NCI-H510A treated with DMSO at 0.1 percent for 48 hours (cell line): Measurements from ENCODE around the gene MUC5AC.

Experiments
- DNase-seq: peaks from one replicate; lab custom pipeline; 2025; lab: John Stamatoyannopoulos, UW

The MUC5AC gene

DNA sequence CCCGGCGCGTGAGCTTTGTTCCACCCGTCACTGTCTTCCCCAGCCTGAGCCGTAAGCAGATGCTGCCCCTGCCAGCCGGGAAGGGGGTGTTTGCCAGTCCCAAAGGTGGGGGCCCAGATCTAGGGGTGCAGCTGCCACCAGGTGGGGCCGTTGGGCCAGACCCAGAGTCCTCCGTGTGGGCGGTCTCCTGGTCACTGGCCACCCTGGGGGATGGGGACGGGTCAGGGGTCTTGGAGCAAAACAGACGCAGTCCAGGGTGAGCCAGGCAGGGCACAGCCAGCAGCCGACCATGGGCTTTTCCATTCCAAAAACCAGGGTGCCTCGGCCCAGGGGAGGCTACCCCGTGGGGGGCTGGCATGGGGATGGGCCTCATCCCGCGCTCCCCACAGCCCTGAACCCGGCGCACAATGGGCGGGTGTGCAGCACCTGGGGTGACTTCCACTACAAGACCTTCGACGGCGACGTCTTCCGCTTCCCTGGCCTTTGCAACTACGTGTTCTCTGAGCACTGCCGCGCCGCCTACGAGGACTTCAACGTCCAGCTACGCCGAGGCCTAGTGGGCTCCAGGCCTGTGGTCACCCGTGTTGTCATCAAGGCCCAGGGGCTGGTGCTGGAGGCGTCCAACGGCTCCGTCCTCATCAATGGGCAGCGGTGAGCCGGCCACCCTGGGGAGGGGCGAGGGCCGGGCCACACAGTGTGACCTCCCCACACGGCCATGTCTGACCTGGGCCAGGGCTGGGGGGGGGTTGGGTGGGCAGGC is 68.7 kb downstream of the MUC5AC start:
- DNase-seq, result no peak

- no peak for DNase-seq
Observed at GRCh38 chr11:1226986-1227550, 69.3 kb downstream of the MUC5AC start.

- DNase-seq, result no peak
Observed at GRCh38 chr11:1227551-1228100, 69.9 kb downstream of the MUC5AC start.

GRCh38 chr11:1228101-1228821 is 70.5 kb downstream of the MUC5AC start:
- DNase-seq, result no peak

DNA sequence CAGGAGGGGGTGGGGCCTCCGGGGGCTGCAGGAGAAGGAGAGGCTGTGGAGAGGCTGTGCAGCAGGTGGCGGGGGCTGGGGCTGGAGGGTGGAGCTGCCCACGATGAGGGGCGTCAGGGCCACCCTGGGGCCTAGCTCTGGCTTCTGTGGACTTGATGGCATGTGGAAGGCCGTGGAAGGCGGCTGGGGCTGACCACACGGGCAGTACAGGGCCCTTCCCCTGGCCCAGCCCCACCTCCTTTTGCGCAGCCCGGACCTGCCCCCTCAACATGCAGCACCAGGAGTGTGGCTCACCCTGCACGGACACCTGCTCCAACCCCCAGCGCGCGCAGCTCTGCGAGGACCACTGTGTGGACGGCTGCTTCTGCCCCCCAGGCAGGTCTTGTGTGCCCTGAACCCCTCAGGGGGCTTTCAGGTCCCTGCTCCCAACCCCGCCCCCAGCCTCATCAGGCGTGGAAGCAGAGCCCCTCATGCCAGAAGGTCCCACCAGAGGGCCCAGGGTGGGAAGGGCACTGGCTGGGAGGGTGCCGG is 71.2 kb downstream of the MUC5AC start:
- DNase-seq, result no peak

DNA sequence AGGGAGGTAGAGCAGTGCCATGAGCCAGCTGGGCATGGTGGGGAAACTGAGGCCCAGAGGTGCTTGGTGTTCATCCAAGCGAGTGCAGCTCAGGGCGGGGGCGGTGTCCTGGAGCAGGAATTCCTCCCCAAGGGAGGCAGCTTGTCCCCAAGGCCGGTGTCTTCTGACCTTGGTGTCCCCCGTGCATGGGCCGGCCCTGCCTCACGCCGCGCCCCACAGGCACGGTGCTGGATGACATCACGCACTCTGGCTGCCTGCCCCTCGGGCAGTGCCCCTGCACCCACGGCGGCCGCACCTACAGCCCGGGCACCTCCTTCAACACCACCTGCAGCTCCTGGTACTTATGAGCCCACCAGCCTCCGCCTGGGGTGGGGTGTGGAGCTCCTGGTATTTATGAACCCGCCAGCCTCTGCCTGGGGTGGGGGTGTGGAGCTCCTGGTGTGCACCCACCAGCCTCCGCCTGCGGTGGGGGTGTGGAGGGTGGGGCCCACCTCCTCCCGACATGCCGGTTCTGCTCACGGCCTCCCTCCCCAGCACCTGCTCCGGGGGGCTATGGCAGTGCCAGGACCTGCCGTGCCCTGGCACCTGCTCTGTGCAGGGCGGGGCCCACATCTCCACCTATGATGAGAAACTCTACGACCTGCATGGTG is 71.8 kb downstream of the MUC5AC start:
- DNase-seq, result no peak

GRCh38 chr11:1230121-1230455 is 72.3 kb downstream of the MUC5AC start:
- no peak for DNase-seq

DNA sequence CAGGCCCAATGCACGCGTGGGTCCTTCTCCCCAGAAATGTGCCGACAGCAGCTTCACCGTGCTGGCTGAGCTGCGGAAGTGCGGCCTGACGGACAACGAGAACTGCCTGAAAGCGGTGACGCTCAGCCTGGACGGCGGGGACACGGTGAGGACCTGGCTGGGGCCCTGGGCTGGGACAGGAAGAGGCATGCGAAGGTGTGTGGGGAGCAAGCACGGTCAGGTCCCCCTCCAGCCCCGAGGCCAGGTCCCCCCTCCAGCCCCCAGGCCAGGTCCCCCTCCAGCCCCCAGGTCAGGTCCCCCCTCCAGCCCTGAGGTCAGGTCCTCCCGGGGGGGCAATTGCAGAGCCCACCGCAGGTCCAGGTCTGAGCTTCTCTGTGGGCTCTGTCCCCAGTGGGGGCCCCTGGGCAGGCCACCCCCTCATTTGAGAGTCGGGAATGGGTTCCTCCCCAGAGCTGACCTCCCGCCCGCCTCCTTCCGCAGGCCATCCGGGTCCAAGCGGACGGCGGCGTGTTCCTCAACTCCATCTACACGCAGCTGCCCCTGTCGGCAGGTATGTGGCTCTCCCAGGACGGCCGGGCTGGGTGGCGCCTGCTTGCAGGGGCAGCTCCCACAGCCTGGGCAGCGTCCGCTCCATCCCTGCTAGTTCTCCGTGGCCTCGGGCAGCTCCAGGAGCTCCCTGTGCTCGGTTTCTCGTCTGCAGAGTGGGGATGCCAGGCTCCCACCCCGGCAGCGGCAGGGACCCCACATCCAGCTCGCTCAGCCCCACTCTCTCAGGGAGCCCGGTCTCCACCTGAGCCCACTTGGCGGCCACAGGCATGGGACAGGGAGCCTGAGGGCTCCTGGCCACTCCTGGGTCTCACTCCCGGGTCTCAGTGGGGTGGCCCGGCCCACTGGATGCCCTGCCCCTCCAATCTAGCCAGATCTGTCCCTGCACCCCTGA is 73.0 kb downstream of the MUC5AC start:
- DNase-seq, result no peak

- DNase-seq, result no peak
Observed at GRCh38 chr11:1231396-1232020, 73.8 kb downstream of the MUC5AC start.

GRCh38 chr11:1232021-1232882 is 74.5 kb downstream of the MUC5AC start:
- DNase-seq, result no peak

- no peak for DNase-seq
Observed at GRCh38 chr11:1232883-1233321, 75.1 kb downstream of the MUC5AC start.

DNA sequence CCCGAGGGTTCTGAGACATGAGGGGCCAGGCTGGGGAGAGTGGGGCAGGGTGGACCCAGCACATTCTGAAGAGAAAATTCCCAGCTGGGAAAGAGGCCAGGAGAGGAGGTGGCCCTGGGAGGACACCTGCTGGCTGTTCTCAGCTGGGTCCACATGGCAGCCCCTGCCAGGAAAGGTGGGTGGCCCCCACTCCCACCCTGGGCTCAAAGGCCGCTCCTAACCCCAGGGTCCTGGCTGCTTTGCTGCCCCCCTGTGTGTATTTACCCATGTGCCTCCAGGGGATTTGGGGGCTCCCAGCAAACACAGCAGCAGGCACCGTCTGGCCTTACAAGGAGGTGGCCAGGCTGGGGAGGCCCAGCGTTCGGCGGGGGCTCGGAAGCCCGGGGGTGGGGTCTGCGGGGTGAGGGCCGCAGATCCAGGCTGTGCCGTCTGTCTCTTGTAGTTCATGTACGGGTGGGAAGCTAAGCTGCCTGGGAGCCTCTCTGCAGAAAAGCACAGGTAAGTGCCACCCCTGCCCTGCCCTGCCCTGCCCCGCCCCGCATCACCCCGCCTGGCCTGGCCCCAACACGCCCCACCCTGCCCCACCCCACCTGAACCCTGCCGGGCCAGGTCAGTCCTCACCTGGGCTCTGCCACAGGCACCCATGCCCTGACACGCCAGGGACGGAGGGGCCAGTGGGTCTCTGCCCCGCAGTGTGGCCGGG is 75.7 kb downstream of the MUC5AC start:
- no peak for DNase-seq

GRCh38 chr11:1234054-1234720 is 76.4 kb downstream of the MUC5AC start:
- no peak for DNase-seq

GRCh38 chr11:1234771-1235305 is 77.1 kb downstream of the MUC5AC start:
- no peak for DNase-seq

DNA sequence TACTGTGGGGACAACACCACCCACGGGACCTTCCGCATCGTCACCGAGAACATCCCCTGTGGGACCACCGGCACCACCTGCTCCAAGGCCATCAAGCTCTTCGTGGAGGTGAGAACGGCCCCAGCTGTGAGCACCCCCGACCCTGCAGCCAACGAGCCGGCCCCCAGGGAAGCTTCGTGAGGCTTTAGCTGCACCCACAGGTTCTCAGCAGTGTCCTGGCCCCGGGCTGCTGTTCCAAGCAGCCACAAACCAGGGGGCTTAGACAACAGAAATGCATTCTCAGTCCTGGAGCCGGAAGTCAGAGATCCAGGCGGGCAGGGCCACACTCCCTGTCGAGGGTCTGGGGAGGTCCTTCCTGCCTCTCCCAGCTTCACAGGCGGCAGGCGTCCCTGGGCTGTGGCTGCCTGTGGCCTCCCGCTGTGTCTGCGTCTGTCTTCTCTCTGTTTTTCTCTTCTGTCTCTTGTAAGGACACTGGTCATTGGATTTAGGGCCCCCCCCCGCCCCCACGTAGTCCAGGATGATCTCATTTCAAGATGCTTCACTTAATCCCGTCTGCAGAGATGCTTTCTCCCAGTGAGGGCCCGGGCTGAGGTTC is 77.7 kb downstream of the MUC5AC start:
- DNase-seq, result no peak

- no peak for DNase-seq
Observed at GRCh38 chr11:1235901-1236315, 78.2 kb downstream of the MUC5AC start.

DNA sequence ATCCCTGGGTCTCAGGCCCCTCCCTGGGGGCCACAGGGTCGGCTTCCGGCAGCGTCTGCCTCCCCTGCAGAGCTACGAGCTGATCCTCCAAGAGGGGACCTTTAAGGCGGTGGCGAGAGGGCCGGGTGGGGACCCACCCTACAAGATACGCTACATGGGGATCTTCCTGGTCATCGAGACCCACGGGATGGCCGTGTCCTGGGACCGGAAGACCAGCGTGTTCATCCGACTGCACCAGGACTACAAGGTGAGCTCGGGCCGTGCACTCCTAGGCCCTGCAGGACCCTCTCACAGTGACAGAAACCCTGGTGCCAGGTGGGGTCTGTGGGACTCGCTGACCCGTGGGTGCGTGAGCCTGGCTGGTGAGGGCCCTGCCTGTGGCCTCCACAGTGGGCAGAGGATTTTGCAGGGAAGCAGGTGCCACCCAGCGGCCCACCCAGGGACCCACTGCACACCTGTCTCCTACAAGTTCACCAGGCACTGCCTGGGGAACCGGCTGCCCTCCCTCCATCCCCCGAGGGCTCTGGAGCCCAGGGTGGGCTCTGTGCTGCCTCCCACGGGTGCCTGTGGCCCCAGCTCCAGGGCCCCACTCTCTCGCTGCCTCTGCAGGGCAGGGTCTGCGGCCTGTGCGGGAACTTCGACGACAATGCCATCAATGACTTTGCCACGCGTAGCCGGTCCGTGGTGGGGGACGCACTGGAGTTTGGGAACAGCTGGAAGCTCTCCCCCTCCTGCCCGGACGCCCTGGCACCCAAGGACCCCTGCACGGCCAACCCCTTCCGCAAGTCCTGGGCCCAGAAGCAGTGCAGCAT is 78.8 kb downstream of the MUC5AC start:
- DNase-seq, result no peak
